PFSK-1 (cell line): Measurements from ENCODE around the gene TMEM59L.

Experiments
- FOXP2 ChIP-seq: optimal IDR thresholded peaks from 2 replicates; pipeline ENCODE3; 2011; ENCODE audit warnings: borderline replicate concordance, control low read depth, inconsistent platforms; ENCODE audit not compliant: insufficient read depth; ENCODE audit errors: extremely low read length, extremely low read depth
- POLR2AphosphoS5 ChIP-seq: IDR thresholded peaks from 2 replicates; pipeline ENCODE4 v1.6.1; 2012; ENCODE audit warnings: low read depth, mild to moderate bottlenecking, control low read depth, low read length, moderate library complexity
- REST ChIP-seq, 2 experiments: IDR thresholded peaks; 2 replicates each; pipeline versions ENCODE4 v1.6.1 to v1.8.0; 2011 to 2012; ENCODE audit warnings: low read depth in 2 of 2, low read length in 2 of 2, control low read depth in 1 of 2, inconsistent platforms in 1 of 2, mild to moderate bottlenecking in 1 of 2, moderate library complexity in 1 of 2; ENCODE audit not compliant: insufficient read depth in 1 of 2
- SIN3A ChIP-seq: IDR thresholded peaks from 2 replicates; pipeline ENCODE4 v1.6.1; 2012; ENCODE audit warnings: mild to moderate bottlenecking, low read length, moderate library complexity, borderline replicate concordance; ENCODE audit not compliant: insufficient read depth
- TAF1 ChIP-seq: IDR thresholded peaks from 2 replicates; pipeline ENCODE4 v1.6.1; 2012; ENCODE audit warnings: low read length, control low read depth, borderline replicate concordance; ENCODE audit not compliant: insufficient read depth

TMEM59L gene

GRCh38 chr19:18607226-18608101 is 5.2 kb upstream of the TMEM59L start:
- TF ChIP-seq POLR2AphosphoS5 = no peak
- no peak for TF ChIP-seq FOXP2
- no peak for TF ChIP-seq REST (IDR thresholded peaks at IDR 0.05; ENCODE audit: insufficient read depth in 1 of 2, low read depth in 2 of 2, low read length in 2 of 2)
- TF ChIP-seq TAF1 = no peak

- TF ChIP-seq POLR2AphosphoS5 = no peak
- no peak for TF ChIP-seq REST (IDR thresholded peaks at IDR 0.05; ENCODE audit: insufficient read depth in 1 of 2, low read depth in 2 of 2, low read length in 2 of 2)
- TF ChIP-seq SIN3A = no peak
- TF ChIP-seq FOXP2 = no peak
- TF ChIP-seq TAF1 = no peak
Measured at GRCh38 chr19:18608102-18608804, 4.4 kb upstream of the TMEM59L start.

DNA sequence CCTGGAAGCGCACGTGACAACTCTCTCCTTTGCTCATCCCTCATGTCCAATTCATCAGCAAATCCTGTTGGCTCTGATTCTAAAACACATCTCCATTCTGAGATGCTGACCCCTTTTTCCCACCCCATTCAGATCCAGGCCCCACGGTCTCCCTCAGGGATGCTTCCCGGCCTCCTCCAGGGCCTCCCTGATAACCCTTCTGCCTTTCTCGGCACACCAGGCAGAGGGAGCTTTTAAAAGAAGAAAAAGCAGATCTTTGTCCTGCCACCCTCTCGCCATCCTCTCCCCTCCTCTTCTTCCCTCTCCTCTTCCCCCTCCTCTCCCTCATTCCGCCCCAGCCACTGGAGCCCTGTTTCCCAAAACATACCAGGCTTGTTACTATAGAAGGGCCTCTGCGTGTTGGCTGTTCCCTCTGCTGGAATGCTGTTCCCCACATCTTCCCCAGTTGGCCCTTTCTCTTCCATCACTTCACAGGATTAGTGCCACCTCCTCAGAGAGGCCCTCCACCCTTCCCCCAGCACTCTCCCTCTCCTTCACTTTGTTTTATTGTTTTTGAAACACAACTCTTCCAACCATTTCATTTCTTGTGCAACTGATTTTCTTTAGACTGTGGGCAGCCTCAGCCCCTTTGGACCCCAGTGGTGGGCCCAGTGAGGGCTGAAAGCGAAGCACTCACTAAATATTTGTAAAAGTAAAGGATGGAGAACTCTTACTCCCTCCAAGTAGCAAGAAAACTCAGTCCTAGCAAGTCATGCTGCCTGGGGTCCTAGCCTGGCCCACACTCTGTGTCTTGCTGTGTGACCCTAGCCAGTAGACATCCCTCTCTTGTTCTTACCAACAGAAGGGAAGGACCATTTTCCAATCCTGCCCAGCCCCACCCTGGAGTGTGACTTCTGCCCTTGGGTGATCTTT is 3.6 kb upstream of the TMEM59L start:
- TF ChIP-seq POLR2AphosphoS5 = no peak
- no peak for TF ChIP-seq TAF1
- no peak for TF ChIP-seq SIN3A
- TF ChIP-seq REST (IDR thresholded peaks at IDR 0.05; ENCODE audit: insufficient read depth in 1 of 2, low read depth in 2 of 2, low read length in 2 of 2) = no peak
- TF ChIP-seq FOXP2 = no peak

GRCh38 chr19:18609717-18610051 is 3.0 kb upstream of the TMEM59L start:
- TF ChIP-seq REST (IDR thresholded peaks at IDR 0.05; ENCODE audit: insufficient read depth in 1 of 2, low read depth in 2 of 2, low read length in 2 of 2) = no peak
- no peak for TF ChIP-seq POLR2AphosphoS5
- no peak for TF ChIP-seq FOXP2
- no peak for TF ChIP-seq TAF1
- no peak for TF ChIP-seq SIN3A
